M059J (cell line): Measurements from ENCODE around the gene OR9G1. TPM values are rescaled to one million over a fixed set of nuclear protein-coding genes. Genes with fewer than 3 reads are reported as not detected.

Experiments used
- total RNA-seq: library from RNA; depleted of rRNA; stranded (reverse); fragments of >200 nt; shearing (Covaris generic); gene quantifications from 2 replicates; pipeline ENCODE4 v1.2.3, GENCODE V29; 2014; rRNA removed

Gene OR9G1
- total RNA-seq, 1 experiment from 2014 or later, result not detected

Other genes starting within 250 kb of the OR9G1 start
- gene OR5M3, start 225.7 kb upstream of the OR9G1 start, total RNA-seq, result not detected in 2 replicates
- not detected in 2 replicates for gene OR5M8, start 207.7 kb upstream of the OR9G1 start, total RNA-seq
- not detected in 2 replicates for gene OR5M11, start 155.8 kb upstream of the OR9G1 start, total RNA-seq
- gene OR5M10, start 121.4 kb upstream of the OR9G1 start, total RNA-seq, result not detected in 2 replicates
- not detected in 2 replicates for gene OR5M1, start 84.2 kb upstream of the OR9G1 start, total RNA-seq
- gene OR5AP2, start 56.7 kb upstream of the OR9G1 start, total RNA-seq, result not detected in 2 replicates
- gene OR5AR1, start 35.4 kb upstream of the OR9G1 start, total RNA-seq, result not detected in 2 replicates
- gene OR9G4, start 49.6 kb downstream of the OR9G1 start, total RNA-seq, result not detected in 2 replicates